ENCODE measurements around the gene MRGPRE.

Gene MRGPRE

GRCh38 chr11:3188496-3189195 lies 43.6 kb downstream of the MRGPRE start:
- Histone ChIP-seq H2AFZ (ENCODE audit: low read depth, low read length) (no peak overlapping the region), H3K4me1 (ENCODE audit: insufficient read depth, low read length) (no peaks in the 10 kb centered on the region), H3K4me2 (ENCODE audit: insufficient read depth, low read length) (no peak overlapping the region), H3K9ac (ENCODE audit: low read depth, low read length) (no peak overlapping the region), H3K79me2 (ENCODE audit: insufficient read depth, low read length) (no peaks in the 10 kb centered on the region), H3K27me3 (ENCODE audit: insufficient read depth, low read length, poor library complexity) (no peaks in the 10 kb centered on the region), H3K36me3 (ENCODE audit: insufficient read depth, low read length) (no peaks in the 10 kb centered on the region), H3K27ac (ENCODE audit: low read length) (no peak overlapping the region), H4K20me1 (ENCODE audit: insufficient read depth, low read length) (no peaks in the 10 kb centered on the region), H3K4me3 (ENCODE audit: low read depth in 1 of 2, low read length in 2 of 2) (no peak overlapping the region), H3K9me3 (ENCODE audit: insufficient read depth, low read length, severe bottlenecking) (no peaks in the 10 kb centered on the region)
- no peak for ATAC-seq (ENCODE audit: insufficient read depth, low read depth)
- no peak for TF ChIP-seq EZH2 (IDR thresholded peaks at IDR 0.05; ENCODE audit: borderline replicate concordance, low read depth, low read length, severe bottlenecking)
- no peak for TF ChIP-seq CTCF (IDR thresholded peaks at IDR 0.05; ENCODE audit: borderline replicate concordance, extremely low read depth, low read length, poor library complexity, severe bottlenecking)
- no peak for DNase-seq

- H3K4me1 ChIP-seq (ENCODE audit: insufficient read depth, low read length) = no peaks in the 10 kb centered on the region
- H3K9ac ChIP-seq (ENCODE audit: low read depth, low read length) = no peak overlapping the region
- H3K36me3 ChIP-seq (ENCODE audit: insufficient read depth, low read length) = no peaks in the 10 kb centered on the region
- DNase-seq (no peak), ATAC-seq (ENCODE audit: insufficient read depth, low read depth) (no peak)
- H3K27ac ChIP-seq (ENCODE audit: low read length) = no peak overlapping the region
- no peaks in the 10 kb centered on the region for H3K9me3 ChIP-seq (ENCODE audit: insufficient read depth, low read length, severe bottlenecking)
- H3K4me3 ChIP-seq (ENCODE audit: low read depth in 1 of 2, low read length in 2 of 2) = no peak overlapping the region
- H3K79me2 ChIP-seq (ENCODE audit: insufficient read depth, low read length) = no peaks in the 10 kb centered on the region
- no peak overlapping the region for H2AFZ ChIP-seq (ENCODE audit: low read depth, low read length)
- no peaks in the 10 kb centered on the region for H4K20me1 ChIP-seq (ENCODE audit: insufficient read depth, low read length)
- H3K27me3 ChIP-seq (ENCODE audit: insufficient read depth, low read length, poor library complexity) = no peaks in the 10 kb centered on the region
- H3K4me2 ChIP-seq (ENCODE audit: insufficient read depth, low read length) = no peak overlapping the region
- TF ChIP-seq EZH2 (IDR thresholded peaks at IDR 0.05; ENCODE audit: borderline replicate concordance, low read depth, low read length, severe bottlenecking) (no peak), CTCF (IDR thresholded peaks at IDR 0.05; ENCODE audit: borderline replicate concordance, extremely low read depth, low read length, poor library complexity, severe bottlenecking) (no peak)
These were observed 45.9 kb downstream of the MRGPRE start for GRCh38 chr11:3186166-3186953.

GRCh38 chr11:3184732-3185347 lies 47.4 kb downstream of the MRGPRE start:
- Histone ChIP-seq H3K36me3 (ENCODE audit: insufficient read depth, low read length) (no peaks in the 10 kb centered on the region), H3K4me1 (ENCODE audit: insufficient read depth, low read length) (no peaks in the 10 kb centered on the region), H3K9me3 (ENCODE audit: insufficient read depth, low read length, severe bottlenecking) (no peaks in the 10 kb centered on the region), H3K27ac (ENCODE audit: low read length) (no peak overlapping the region), H3K79me2 (ENCODE audit: insufficient read depth, low read length) (no peaks in the 10 kb centered on the region), H2AFZ (ENCODE audit: low read depth, low read length) (no peak overlapping the region), H3K27me3 (ENCODE audit: insufficient read depth, low read length, poor library complexity) (no peaks in the 10 kb centered on the region), H4K20me1 (ENCODE audit: insufficient read depth, low read length) (no peaks in the 10 kb centered on the region), H3K4me2 (ENCODE audit: insufficient read depth, low read length) (no peak overlapping the region), H3K9ac (ENCODE audit: low read depth, low read length) (no peak overlapping the region), H3K4me3 (ENCODE audit: low read depth in 1 of 2, low read length in 2 of 2) (no peak overlapping the region)
- ATAC-seq (ENCODE audit: insufficient read depth, low read depth) = no peak
- TF ChIP-seq CTCF (IDR thresholded peaks at IDR 0.05; ENCODE audit: borderline replicate concordance, extremely low read depth, low read length, poor library complexity, severe bottlenecking) = no peak
- no peak for DNase-seq
